ENCODE measurements around the gene ETV4. TPM values are rescaled to one million over a fixed set of nuclear protein-coding genes. Genes with fewer than 3 reads are reported as not detected.

ETV4 gene
- total and polyA plus RNA-seq, 12 donors: 0.22 to 6.6 (median 1.9) TPM

- intact Hi-C loops (cut with DNase I): no loop called here
These were observed 16.8 kb upstream of the ETV4 start for GRCh38 chr17:43562679-43563599.

GRCh38 chr17:43560461-43561427 is 14.6 kb upstream of the ETV4 start:
- no peak for DNase-seq
- Histone ChIP-seq H3K27me3 (peaks cover 5% of the 10 kb centered on the region), H3K9me3 (replicated peaks in 1 of 3) (no peaks in the 10 kb centered on the region), H3K27ac (no peak overlapping the region), H3K4me1 (replicated peaks in 1 of 2) (peaks cover 8 to 13% of the 10 kb centered on the region in 2 donors), H3K36me3 (replicated peaks in 1 of 2) (no peaks in the 10 kb centered on the region), H3K4me3 (no peak overlapping the region)
- intact Hi-C loops (cut with DNase I): no loop called here
- 85 to 97% (median 91%) methylated on average over 7 of the region's 7 CpGs for WGBS, 4 donors
- TF ChIP-seq POLR2A (IDR thresholded peaks at IDR 0.05) (no peak), CTCF (IDR thresholded peaks at IDR 0.05) (no peak)

More at GRCh38 chr17:43562679-43563599, 16.8 kb upstream of the ETV4 start:
- Histone ChIP-seq H3K4me3 (no peak overlapping the region), H3K4me1 (replicated peaks in 1 of 2) (peaks cover 0 to 6% of the 10 kb centered on the region in 2 donors), H3K9me3 (replicated peaks in 1 of 3) (no peaks in the 10 kb centered on the region), H3K27me3 (peaks cover 5% of the 10 kb centered on the region), H3K36me3 (replicated peaks in 1 of 2) (no peaks in the 10 kb centered on the region), H3K27ac (no peak overlapping the region)
- DNase-seq: no peak
- TF ChIP-seq POLR2A (IDR thresholded peaks at IDR 0.05) (no peak), CTCF (IDR thresholded peaks at IDR 0.05) (no peak)
- 36 to 42% (median 39%) methylated on average over 19 of the region's 19 CpGs for WGBS, 4 donors

- peak; percentile 60 to 88 (median 85) for DNase-seq
- Histone ChIP-seq H3K36me3 (replicated peaks in 1 of 2) (no peaks in the 10 kb centered on the region), H3K27me3 (peaks cover 5% of the 10 kb centered on the region), H3K4me1 (replicated peaks in 1 of 2) (peaks cover 8 to 13% of the 10 kb centered on the region in 2 donors), H3K27ac (peak overlapping the region in 2 of 5 donors; percentile 34 to 44), H3K9me3 (replicated peaks in 1 of 3) (no peaks in the 10 kb centered on the region), H3K4me3 (no peak overlapping the region)
- WGBS, 4 donors: 45 to 60% (median 54%) methylated on average over 6 to 7 of the region's 7 CpGs
- intact Hi-C loops (cut with DNase I): no loop called here
- TF ChIP-seq POLR2A (IDR thresholded peaks at IDR 0.05) (no peak), CTCF (IDR thresholded peaks at IDR 0.05) (no peak)
These were observed 13.1 kb upstream of the ETV4 start for GRCh38 chr17:43559161-43559816.
